Activated naive CD4-positive, alpha-beta T cell (primary cell): ENCODE results near the gene DAB2IP.

Experiments
- DNase-seq, 4 experiments: peaks; one replicate each; lab custom pipeline; 2025; lab: John Stamatoyannopoulos, UW

The DAB2IP gene

GRCh38 chr9:121645003-121645402 lies 6.4 kb upstream of the DAB2IP start:
- DNase-seq, result no peak

DNA sequence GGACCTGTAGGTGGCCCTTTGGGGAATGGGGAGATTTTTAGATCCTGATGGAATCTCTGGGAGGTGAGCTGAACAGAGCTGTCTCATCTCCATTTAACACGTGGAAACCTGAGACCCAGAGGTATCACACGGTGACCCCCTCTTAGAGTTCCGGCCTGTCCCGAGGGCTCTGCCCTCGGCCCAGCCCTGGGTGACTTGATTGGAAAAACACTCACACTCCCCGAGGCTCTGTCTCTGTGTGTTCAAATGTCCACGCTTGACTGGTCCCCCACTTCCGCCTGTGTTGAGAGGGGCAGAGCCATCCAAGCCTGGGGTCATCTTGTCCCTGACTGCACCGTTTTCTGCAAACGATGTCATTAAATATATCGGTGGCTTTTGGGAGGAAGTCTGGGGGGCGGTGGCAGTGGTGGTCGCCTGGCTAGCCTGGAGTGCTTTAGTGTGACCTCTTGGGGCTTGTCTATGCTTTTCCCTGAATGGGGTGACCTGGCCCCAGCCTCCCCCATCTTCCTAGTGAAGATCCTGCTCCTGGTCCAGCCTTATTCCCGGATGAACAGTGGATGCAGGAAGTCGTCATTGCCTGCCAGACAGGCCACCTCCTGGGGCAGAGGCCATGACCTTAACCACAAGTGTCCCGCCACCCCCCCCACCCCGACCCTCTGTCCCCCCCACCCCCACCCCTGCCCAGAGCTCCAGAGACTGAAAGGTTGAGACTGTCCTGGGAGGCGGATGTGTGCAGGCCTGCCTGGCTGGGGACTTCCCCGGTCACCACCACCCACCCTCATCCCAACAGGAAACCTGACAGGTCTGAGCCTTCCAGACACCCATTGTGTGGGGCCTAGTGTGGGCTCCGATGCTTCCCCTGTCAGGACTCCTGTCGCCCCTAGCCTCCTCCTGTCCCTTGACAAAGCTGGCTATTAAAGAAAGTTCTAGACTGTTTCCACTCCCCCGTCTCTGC lies 5.3 kb upstream of the DAB2IP start:
- no peak for DNase-seq

GRCh38 chr9:121646992-121647391 lies 4.4 kb upstream of the DAB2IP start:
- no peak for DNase-seq

DNA sequence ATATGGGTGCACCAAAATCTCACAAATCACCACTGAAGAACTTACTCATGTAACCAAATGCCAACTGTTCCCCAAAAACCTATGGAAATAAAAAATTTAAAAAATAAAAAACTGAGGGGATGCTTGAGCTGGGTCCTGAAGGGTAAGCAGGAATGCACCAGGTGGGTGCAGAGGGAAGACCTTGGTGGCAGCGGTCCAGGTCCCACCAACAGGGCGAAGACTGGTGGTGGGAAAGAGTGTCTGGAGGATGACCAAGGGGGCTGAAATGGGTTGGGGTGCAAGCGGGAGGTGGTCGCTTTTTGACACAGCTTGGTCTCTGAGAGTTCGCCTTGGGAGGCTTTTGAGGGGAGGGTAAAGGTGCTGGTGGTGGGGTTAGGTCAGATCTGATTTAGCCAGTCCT lies 3.3 kb upstream of the DAB2IP start:
- no peak for DNase-seq

DNA sequence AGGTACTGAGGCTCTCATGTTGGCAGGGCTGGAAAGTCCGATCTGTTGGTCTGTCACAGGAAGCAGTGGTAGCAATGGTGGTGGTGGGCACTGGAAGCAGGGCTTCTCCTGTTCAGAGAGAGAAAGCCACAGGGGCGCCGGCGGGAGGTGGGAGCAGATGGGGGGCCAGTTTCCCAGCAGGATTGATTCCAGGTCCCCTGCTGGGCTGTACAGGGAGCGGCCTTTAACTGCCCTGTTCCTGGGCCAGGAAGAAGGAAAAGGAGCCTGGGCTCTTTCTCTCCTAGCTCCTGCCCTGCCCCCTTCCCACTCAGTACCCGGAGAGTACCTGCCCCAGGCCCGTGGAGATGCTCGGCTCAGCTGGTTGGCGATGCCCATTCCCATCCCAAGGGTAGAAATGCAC lies 2.6 kb upstream of the DAB2IP start:
- DNase-seq, result no peak

GRCh38 chr9:121649476-121650216 lies 1.8 kb upstream of the DAB2IP start:
- no peak for DNase-seq

DNA sequence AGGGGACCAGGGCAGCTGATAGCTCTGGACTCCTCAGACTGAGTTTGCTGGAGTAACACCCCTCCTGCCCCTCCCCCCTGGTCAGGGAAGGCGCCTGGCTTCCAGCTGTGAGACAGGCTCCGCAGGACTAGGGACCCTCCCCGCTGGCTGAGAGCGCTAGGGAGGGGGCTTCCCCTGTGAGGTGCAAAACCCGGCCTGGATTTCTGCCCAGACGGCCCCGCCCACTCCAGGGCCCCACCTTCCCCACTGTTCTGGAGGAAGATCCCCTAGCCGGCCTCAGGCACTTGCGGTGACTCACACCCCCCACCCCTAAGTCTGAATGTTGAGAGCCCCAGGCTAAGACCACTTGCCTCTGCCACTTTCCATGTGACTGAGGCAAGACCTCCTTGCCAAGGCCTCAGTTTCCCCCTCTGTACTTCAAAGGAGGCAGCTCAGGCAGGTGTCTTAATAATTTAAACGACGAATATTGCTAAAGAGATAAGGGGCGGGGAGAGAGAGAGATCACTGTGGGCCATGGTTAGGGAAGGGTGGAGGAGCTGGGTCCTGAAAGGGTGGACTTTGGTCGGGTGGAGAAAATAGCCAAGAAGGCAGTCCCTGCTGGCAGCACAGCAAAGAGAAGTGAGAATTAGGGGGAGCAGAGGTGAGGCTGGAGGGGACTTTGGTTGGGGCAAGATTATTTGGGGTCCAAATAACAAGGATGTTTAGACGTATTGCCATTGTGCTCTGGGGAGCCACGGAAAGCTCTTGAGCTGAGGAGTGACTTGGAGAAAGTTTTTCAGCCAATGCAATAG lies 1.0 kb upstream of the DAB2IP start:
- DNase-seq, result no peak

DNA sequence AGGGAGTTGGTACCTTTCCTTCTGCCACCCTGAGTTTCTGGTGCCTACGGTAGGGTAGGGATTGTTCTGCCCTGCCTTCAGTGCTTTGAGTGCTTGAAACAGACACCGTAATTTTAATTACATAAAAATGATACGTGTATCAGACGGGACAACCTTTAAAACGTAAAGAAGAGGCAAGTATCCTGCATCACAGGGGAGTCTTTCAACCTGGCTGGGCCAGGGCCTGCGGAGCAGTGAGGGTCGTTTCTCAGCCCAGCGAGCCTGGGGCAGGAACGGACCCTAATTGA lies 483 bp upstream of the DAB2IP start:
- no peak for DNase-seq

DNA sequence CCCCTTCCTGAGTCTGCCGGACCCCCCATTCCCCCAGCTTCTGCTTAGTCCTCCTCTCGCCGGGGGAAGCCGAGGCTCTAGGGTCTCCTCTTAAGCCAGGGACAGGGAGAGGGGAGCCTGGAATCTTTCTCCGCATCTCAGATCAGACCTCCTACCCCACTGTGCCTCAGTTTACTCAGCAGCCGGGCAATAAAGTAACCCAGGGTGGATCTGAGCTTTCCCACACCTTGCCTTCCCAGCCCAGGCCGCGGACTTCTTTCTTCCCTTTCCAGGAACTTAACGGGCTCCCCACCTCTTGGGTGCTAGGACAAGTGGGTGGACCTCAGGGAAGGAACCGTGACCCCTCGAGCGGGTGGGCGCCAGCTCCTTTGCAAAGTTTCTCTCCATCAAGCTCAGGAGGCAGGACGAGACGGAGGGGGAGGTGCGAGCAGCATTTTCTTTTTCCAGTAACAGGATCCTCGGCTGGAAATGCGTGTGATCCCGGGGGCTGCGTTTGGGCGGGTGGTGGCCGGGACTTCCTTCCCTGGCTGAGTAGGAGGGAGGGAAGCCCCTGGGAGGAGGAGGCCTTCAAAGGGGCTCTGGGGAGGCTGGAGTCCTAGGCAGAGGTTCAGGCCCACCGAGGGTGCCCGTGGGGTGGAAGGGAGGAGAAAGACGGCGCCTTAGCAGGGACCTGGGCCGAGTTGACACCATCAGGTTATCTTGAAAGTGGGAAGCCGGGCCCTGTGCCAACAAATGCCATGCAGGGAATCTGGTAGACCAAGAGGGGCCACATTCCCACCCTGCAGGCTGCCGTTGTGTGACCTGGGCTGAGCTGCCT lies 795 bp downstream of the DAB2IP start:
- no peak for DNase-seq

- DNase-seq, result no peak
These were observed 1.4 kb downstream of the DAB2IP start for GRCh38 chr9:121652838-121653231.

DNA sequence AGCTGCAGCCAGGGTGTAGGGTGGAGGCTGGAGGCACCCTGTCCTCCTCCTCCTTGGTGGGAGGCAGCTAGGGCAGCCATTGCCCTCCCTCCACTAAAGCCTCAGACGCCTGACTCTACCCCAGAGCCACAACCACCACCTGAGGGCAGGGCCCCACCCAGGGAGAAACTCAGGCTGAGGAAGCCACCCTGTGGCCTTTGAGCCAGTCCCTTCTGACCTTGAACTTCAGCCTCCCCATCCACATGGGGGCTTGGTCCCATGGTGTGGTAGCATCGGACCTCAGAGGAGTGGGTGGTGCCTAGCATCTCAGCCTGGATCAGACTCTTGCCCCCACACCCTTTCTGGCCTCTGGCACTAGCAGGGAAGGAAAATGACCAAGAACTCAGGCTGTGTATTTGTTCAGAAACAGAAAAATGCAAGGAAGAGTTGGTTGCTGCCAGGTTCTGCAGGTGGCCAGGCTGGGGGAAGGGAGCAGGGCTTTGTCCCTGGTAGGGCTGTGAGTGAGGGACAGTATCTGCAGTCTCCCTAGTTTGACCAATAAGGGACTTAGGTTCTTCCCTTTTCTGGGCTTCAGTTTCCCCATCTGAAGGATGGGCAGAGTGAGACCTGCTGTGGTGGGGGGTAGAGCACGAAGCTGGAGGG lies 3.2 kb downstream of the DAB2IP start:
- DNase-seq, result no peak

- no peak for DNase-seq
These were observed 3.9 kb downstream of the DAB2IP start for GRCh38 chr9:121655231-121655755.

- no peak for DNase-seq
These were observed 5.6 kb downstream of the DAB2IP start for GRCh38 chr9:121656941-121657470.

DNA sequence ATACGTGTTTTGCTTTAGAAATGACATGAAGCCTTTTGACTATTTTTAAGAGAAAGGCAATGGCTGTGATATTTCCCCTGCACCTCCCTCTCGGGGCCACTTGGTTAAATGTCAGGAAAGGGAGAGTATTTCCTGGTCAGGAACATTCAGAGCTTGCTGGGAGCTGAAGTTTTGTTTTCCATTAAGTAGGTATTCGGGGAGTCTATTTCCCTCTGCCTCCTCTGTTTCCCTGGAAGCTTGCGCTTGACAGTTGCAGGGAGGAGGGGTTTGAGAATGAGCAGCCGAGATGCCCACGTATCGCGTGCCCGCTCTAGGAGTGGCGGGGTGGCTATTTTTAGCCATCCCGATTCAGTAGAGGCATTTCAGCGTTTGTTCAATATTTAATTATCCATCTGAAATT lies 6.7 kb downstream of the DAB2IP start:
- DNase-seq, result no peak

DNA sequence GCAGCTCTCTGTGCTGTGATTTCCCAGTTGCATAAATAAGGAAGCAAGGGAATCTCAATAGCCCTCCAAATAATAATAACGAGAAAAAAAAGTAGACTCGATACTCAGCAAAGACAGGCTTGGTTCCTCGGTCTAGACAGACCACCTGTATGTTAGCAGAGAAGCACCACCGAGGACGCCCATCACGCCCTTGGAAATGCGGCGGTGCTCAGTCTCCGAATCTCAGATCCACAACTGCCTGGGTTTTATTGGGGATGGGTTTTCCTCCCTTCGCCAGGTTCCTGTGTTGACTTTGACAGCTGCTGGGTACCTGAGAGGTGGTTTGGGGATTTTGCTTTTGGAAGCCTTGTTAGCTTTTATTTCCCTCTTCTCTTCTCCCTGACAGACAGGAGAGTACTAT lies 7.2 kb downstream of the DAB2IP start:
- no peak for DNase-seq

- DNase-seq, result no peak
These were observed 8.9 kb downstream of the DAB2IP start for GRCh38 chr9:121660367-121660766.

GRCh38 chr9:121660876-121661275 lies 9.4 kb downstream of the DAB2IP start:
- no peak for DNase-seq

GRCh38 chr9:121661328-121661727 lies 9.9 kb downstream of the DAB2IP start:
- no peak for DNase-seq

DNA sequence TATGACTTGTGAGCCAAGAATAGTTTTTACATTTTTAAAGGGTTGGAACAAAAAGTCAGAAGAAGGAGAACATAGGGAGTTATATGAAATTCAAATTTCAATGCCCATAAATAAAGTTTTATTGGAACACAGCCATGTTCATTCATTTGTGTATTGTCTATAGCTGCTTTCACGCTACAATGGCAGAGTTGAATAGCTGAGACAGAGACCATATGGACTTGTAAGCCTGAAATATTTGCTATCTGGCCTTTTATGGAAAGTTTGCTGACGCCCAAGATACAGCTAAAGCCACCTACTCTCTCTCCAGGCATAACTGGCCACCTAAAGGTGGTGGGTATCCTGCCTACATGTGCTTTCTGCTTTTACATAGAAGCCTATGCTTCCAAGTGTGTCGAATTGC lies 10.9 kb downstream of the DAB2IP start:
- no peak for DNase-seq

GRCh38 chr9:121662891-121663580 lies 11.6 kb downstream of the DAB2IP start:
- DNase-seq, result no peak
